ENCODE results near the gene ZNF396.

DNA sequence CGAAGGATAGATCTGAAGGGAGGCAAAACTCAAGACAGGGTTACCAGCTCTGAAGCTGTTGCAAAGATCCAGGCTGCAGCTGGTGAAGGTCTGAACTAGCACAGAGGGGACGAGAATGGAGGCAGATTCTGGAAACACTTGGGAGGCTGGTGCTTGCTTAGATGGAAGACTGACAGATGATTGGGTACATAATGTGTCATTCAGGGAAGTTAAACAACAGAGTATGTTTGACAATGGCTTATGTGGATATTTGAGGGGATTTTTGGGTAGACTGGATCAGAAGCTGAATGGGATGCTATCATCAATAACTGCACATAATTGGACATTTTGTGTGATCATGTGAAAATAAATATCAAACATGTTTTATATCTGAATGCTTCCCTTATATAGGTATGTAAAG is 2.3 kb upstream of the ZNF396 start:
- TF ChIP-seq, protein P1, sequence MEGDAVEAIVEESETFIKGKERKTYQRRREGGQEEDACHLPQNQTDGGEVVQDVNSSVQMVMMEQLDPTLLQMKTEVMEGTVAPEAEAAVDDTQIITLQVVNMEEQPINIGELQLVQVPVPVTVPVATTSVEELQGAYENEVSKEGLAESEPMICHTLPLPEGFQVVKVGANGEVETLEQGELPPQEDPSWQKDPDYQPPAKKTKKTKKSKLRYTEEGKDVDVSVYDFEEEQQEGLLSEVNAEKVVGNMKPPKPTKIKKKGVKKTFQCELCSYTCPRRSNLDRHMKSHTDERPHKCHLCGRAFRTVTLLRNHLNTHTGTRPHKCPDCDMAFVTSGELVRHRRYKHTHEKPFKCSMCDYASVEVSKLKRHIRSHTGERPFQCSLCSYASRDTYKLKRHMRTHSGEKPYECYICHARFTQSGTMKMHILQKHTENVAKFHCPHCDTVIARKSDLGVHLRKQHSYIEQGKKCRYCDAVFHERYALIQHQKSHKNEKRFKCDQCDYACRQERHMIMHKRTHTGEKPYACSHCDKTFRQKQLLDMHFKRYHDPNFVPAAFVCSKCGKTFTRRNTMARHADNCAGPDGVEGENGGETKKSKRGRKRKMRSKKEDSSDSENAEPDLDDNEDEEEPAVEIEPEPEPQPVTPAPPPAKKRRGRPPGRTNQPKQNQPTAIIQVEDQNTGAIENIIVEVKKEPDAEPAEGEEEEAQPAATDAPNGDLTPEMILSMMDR (conservative IDR thresholded peaks at IDR 0.05; ENCODE audit: low read depth in 2 of 2) = no peak
- TF ChIP-seq JUNB (IDR thresholded peaks at IDR 0.05; ENCODE audit: unreplicated experiment) (no peak), POLR2AphosphoS5 (IDR thresholded peaks at IDR 0.05; ENCODE audit: low read depth) (no peak)

All from GM23338 (cell line).